HS-5 (cell line): Measurements from ENCODE around the gene MORN1.

ENCODE experiments used
- DNase-seq: peaks from one replicate; pipeline ENCODE4 v3.0.0-alpha.2; 2012; ENCODE audit warnings: low read depth

The MORN1 gene

DNA sequence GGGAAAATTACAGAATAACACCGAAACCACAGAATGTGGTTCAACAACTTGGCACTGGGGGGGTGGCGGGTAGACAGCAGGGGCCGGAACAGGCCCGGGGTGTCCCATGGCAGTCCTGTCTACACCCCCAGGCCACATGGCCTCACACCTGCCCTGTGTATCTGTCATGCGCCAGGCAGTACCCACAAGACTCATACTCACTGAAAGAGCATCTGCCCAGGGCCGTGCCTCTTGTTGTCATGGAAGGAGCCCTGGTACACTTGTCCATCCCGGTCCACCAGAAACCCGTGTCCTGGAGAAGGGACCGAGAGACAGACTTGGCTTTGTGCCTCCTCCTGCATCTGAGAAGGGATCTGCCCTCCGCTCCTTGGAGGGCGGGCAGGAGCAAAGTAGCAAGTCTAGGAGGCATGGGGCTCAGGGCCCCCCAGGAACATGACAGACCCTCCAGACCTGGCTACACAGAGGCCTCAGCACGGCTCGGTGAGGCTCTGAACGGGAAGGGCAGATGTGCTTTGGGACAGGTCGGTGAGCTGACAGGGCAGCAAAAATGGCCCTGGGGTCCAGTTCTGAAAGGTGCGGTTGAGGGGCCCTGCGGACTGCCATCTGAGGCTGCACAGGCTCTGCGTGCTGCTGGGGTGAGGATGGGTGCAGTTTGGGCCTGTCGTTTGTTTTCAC is 5.6 kb downstream of the MORN1 start:
- DNase-seq: no peak

DNA sequence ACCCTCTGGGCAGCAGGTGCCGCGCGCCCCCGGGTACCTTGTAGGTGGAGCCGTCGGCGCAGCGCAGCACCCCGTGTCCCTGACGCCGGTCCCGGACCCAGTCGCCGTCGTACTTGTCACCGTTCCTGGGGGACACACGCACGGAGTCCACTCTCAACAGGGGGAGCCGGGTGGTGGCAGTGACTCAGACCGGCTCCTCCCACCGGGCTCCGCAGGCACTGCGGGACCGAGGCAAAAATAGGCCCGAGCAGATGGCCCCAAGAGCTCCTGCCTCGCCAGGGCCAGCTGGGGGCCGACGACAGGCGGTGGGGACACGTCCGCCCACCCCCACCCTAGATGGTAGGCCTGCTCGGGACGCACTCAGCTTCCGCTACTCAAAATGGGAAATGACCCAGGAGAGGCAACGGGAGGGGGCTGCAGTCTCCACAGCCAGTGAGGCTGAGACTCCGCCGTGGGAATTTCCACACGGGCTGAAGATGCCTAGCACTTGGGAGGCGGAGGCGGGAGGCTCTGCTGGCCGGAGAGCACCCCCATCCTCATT is 6.3 kb downstream of the MORN1 start:
- DNase-seq: no peak

- DNase-seq: no peak
Measured at GRCh38 chr1:2384130-2384860, 7.1 kb downstream of the MORN1 start.

- no peak for DNase-seq
Measured at GRCh38 chr1:2383576-2383975, 7.8 kb downstream of the MORN1 start.

GRCh38 chr1:2382621-2383361 is 8.6 kb downstream of the MORN1 start:
- no peak for DNase-seq

GRCh38 chr1:2381741-2382620 is 9.4 kb downstream of the MORN1 start:
- DNase-seq: peak; percentile 19

DNA sequence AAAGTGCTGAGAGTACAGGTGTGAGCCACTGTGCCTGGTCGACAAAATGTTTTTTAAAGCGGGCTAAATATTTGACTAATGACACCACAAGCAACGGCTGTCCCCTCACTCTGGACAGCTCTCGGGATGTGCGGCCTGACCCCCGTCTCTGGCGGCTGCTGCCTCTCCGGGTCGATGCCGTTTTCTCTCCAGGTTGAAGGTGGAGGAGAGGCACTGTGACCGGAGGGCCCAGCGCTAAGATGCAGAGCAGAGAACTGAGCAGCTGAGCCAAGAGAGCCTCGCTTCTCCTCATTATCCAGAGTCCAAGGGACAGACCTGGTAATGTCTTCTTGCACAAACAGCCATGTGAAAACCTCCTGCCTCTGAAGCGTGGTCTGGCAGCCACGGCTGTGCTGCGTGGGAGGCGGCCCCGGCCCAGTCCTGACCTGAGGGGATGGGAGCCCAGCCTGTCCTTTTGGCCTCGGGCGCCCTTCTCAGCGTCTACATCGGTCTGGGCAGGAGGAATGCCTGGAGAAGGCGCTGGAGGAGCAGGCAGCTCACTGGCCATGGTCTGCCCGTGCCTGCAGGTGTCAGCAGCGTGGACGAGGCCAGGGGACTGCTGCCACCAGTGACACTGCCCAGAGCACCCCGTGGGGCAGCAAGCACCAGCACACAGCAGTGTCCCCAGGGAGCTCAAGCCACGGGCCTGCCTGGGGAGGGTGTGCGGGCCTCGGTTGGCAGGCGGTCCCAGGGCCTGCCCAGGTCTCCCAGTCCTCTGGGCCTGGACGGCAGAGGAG is 10.3 kb downstream of the MORN1 start:
- DNase-seq: no peak

GRCh38 chr1:2379733-2380404 is 11.5 kb downstream of the MORN1 start:
- no peak for DNase-seq

DNA sequence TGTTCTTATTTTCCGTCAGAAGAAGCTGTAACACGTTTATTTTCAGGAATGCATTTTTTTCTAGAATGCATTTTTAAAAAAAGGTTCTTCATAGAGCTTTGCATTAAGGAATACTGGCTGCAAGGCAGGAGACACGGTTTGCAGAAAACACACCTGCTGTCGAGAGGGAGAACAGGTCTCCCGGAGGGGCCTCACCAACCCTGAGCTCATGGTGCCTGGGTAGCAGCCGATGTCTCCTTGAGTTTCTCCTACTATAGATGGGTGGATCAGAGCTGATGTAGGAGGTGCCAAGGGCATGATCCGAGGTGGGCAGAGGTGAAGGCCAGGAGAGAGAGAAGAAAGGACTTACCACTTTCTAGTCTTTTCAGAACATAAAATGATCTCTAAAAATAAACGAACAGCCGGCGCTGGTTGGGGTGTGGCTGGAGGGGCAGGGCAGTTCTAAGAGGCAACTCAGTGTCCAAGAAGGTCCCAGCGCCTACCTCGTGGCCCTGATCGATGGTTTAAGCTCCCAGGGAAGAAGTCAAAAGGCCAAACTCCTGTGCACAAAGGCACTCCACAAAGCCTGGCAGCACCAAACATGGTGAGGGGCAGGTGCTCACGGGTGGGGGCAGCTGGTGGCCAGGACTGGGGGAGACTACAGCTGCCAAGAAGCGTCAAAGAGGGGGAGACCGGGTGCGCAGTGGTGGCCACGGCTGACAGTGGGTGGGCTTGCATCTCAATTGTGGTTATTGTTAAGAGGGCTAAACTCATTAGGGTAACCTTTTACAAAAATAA is 12.2 kb downstream of the MORN1 start:
- no peak for DNase-seq

GRCh38 chr1:2378441-2378851 is 12.9 kb downstream of the MORN1 start:
- no peak for DNase-seq

DNA sequence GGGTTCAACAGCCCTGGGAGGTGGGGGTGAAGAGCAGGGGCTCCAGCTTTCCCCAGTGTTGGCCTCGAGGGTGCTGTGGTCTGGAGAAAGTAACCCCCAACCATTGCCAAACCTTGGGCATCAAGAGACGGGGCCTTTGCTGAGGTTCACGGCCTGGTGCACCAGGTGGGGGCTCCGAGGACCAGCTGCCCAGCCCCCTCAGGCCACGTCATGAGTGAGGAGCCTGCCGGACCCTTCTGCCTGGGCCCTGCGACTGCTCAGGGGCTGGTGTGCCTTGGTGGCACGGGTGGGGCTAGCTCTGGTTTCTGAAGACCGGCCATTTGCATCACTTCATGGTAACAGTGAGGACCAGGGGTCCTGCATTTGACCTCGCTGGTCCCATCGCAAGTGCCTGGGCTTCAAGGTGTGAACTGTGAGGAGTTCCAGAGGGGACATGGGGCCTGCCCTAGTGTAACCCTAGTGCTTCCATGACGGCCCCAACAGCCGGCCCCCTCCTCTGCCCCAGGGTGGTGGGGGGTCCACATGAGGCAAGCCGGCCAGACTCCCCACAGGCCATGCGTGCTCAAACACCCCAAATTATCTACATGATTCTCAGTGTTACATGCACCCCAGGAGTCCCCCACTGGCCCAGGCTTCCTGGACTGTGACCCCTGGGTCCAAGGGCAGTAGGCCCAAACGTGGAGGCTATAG is 13.5 kb downstream of the MORN1 start:
- no peak for DNase-seq

GRCh38 chr1:2376931-2377672 is 14.3 kb downstream of the MORN1 start:
- DNase-seq: no peak

DNA sequence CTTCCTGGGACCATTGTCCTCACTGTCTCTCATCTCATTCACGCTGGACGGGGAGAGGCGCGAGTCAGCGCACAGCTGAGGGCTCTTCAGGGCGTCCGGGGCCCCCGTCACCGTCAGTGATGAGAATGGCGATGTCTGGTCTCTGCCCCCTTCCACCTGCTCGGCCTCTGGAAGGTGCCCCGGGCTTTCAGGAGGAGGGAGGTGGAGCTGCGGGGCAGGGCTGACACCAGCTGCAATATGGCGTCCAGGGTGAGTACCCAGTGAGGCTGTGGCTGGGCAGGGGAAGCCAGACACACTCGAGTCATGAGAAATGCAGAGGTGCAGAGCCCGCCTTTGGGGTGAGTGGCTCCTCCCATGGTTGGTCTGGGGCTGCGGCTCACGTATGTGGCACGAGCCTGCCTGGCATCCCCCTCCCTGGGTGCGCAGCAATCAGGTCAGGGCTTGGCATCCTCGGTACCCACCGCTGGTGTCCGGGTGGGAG is 15.1 kb downstream of the MORN1 start:
- no peak for DNase-seq

- no peak for DNase-seq
Measured at GRCh38 chr1:2375923-2376260, 15.5 kb downstream of the MORN1 start.

GRCh38 chr1:2375246-2375922 is 16.0 kb downstream of the MORN1 start:
- DNase-seq: no peak

DNA sequence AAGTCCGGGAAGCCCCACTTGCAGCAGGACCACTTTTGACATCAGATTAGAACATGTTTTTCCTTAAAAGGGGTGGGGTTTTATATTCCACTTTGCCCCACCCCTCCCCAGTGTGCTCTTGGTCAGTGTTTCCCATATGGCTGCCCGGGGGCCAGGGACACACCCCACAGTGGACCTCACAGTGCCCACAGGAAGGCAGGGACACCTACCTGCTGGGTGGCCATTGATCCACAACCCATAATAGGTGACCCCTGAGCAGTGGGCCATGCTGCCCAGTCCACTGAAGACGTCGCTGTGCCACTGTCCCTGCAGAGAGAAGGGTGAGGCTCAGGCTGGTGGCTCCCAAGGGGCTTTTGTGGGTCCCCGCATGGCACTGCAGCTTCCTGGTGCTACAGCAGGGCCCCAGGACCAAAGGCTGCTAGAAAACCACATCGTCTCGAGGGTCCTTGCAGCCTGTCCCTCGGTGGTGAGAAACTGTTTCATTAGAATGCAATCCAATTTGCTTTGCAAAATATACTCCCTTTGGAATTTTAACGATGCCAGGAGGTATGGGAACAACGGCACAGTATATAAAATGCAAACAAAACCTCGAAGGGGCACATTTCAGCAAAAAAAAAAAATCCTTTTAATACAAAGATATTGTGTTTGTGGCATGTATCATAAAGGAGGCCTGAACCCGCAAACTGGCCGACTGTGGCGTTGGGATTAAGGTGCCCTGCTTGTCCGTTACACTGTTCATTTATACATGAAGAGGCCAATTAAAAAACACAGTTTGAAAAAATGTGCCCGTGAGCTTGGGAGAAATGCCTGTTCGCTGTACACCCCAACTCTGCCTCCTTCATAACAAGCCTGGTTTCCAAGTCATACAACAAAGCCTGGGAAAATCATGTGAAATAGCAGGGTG is 16.9 kb downstream of the MORN1 start:
- DNase-seq: no peak
